ENCODE data around the gene LDLRAD2. TPM values are rescaled to one million over a fixed set of nuclear protein-coding genes. Genes with fewer than 3 reads are reported as not detected.

Gene LDLRAD2
- total RNA-seq, 1 donor from 2014 or later, result 0.07 TPM

DNA sequence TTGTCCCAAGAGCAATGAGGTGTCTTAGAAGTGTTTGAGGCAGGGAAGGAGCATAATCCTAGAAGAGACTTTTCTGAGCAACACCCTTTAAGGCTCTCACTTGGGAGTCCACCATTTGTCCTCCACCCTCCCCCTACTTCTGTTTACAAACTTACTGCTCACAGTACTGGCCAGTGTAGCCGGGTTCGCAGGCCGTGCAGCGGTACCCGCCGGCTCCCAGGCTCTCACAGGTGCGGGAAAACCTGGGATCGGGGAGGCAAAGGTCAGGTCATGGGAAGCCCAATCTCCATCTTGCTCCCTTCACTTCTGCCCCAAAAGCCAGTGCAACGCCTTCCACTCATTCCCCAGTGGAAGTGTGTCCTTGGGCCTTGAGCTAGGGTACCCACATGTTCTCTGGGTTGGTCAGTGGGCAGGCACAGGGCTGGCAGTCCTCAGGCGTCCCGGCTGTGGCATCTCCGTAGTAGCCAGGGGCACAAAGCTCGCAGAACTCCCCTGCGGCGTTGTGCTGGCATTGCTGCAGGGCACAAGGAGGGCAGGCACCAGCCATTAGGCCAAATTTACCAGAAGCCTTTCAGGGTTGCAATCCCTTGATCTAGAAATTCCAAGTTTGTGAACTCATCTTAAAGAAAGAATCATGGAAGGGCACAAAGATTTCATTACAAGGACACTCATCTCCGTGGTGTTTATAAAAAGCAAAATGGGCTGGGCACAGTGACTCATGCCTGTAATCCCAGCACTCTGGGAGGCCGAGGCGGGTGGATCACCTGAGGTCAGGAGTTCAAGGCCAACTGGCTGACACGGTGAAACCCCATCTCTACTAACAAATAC, 49.8 kb downstream of the LDLRAD2 start:
- Mint-ChIP-seq H3K4me3 (ENCODE audit: unreplicated experiment) (no peak overlapping the region), H3K27me3 (ENCODE audit: low read depth) (no peaks in the 10 kb centered on the region), H3K9me3 (ENCODE audit: low read depth) (no peaks in the 10 kb centered on the region), H3K36me3 (ENCODE audit: low read depth) (peaks cover 57% of the 10 kb centered on the region), H3K4me1 (ENCODE audit: low read depth) (peaks cover 17% of the 10 kb centered on the region), H3K27ac (ENCODE audit: unreplicated experiment) (peak overlapping the region; percentile 68)
- no peak for TF ChIP-seq CTCF (IDR thresholded peaks at IDR 0.05)
- no peak for DNase-seq (ENCODE audit: low spot score)

DNA sequence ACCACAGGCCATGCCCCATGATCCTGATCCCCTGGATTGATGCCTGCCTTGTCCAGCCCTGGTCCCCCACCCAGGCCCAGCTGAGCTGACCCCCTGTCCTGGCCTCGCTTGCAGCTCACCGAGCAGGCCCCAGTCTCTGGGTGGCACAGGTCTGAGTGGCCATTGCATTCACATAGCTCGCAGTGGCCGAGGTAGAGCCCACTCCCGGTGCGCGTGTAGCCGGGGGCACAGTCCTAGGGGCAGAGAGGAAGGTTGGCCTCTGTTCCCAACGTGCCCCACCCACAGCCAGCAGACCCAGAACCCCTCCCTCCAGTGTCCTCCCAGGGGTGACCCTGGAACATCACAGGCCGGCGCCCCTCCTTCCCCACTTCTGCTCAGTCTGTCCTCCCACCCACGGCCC, 51.9 kb downstream of the LDLRAD2 start:
- Mint-ChIP-seq H3K4me3 (ENCODE audit: unreplicated experiment) (no peak overlapping the region), H3K36me3 (ENCODE audit: low read depth) (peaks cover 49% of the 10 kb centered on the region), H3K27ac (ENCODE audit: unreplicated experiment) (no peak overlapping the region), H3K4me1 (ENCODE audit: low read depth) (peaks cover 7% of the 10 kb centered on the region), H3K27me3 (ENCODE audit: low read depth) (no peaks in the 10 kb centered on the region), H3K9me3 (ENCODE audit: low read depth) (no peaks in the 10 kb centered on the region)
- TF ChIP-seq CTCF (IDR thresholded peaks at IDR 0.05), result no peak
- no peak for DNase-seq (ENCODE audit: low spot score)

DNA sequence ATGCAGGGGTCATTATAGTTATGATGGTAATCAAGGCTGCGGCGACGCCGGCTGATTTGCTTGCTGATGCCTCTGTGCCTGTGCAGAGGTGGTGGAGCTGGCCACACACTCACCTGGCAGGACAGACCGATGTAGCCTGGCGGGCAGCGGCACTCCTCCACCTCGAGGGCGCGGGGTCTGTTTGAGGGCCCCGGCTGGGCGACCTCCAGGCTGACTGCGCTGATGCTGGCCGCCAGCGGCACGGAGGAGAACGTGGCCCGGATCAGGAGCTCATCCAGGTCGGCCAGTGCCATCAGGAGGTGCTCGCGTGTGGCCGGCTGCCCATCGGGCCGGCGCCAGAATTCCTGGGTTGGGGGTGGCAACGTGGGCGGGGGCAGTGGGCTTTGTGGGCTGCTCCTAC, 52.7 kb downstream of the LDLRAD2 start:
- no peak overlapping the region for H3K4me3 Mint-ChIP-seq (ENCODE audit: unreplicated experiment)
- H3K27me3 Mint-ChIP-seq (ENCODE audit: low read depth), result no peaks in the 10 kb centered on the region
- H3K27ac Mint-ChIP-seq (ENCODE audit: unreplicated experiment), result no peak overlapping the region
- H3K36me3 Mint-ChIP-seq (ENCODE audit: low read depth), result peaks cover 46% of the 10 kb centered on the region
- DNase-seq (ENCODE audit: low spot score), result no peak
- no peaks in the 10 kb centered on the region for H3K9me3 Mint-ChIP-seq (ENCODE audit: low read depth)
- peaks cover 14% of the 10 kb centered on the region for H3K4me1 Mint-ChIP-seq (ENCODE audit: low read depth)
- no peak for TF ChIP-seq CTCF (IDR thresholded peaks at IDR 0.05)

DNA sequence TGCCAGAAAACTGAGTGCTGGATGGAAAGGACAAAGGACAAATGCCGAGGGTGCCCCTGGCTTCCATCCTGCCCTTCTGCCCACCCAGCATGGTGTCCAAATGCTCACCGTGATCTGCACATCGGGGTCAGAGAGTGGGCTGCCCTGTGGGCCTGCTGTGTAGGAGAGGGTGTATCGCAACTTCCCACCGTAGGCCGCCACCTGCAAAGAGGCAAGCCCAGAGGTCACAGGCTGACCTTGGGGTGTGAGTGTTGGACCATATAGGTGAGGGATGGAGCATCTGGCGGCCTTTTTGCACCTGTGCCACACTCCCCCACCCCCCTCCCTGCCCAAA, 53.5 kb downstream of the LDLRAD2 start:
- Mint-ChIP-seq H3K4me1 (ENCODE audit: low read depth) (peaks cover 23% of the 10 kb centered on the region), H3K4me3 (ENCODE audit: unreplicated experiment) (no peak overlapping the region), H3K36me3 (ENCODE audit: low read depth) (peaks cover 46% of the 10 kb centered on the region), H3K9me3 (ENCODE audit: low read depth) (no peaks in the 10 kb centered on the region), H3K27me3 (ENCODE audit: low read depth) (no peaks in the 10 kb centered on the region), H3K27ac (ENCODE audit: unreplicated experiment) (no peak overlapping the region)
- DNase-seq (ENCODE audit: low spot score), result no peak
- no peak for TF ChIP-seq CTCF (IDR thresholded peaks at IDR 0.05)

GRCh38 chr1:21865943-21866706, 54.1 kb downstream of the LDLRAD2 start:
- H3K27ac Mint-ChIP-seq (ENCODE audit: unreplicated experiment), result no peak overlapping the region
- peaks cover 25% of the 10 kb centered on the region for H3K4me1 Mint-ChIP-seq (ENCODE audit: low read depth)
- H3K9me3 Mint-ChIP-seq (ENCODE audit: low read depth), result no peaks in the 10 kb centered on the region
- peak; percentile 31 for TF ChIP-seq CTCF (IDR thresholded peaks at IDR 0.05)
- peaks cover 42% of the 10 kb centered on the region for H3K36me3 Mint-ChIP-seq (ENCODE audit: low read depth)
- no peaks in the 10 kb centered on the region for H3K27me3 Mint-ChIP-seq (ENCODE audit: low read depth)
- no peak for DNase-seq (ENCODE audit: low spot score)
- no peak overlapping the region for H3K4me3 Mint-ChIP-seq (ENCODE audit: unreplicated experiment)
